Right lobe of liver (tissue), 6 donors: ENCODE results near the gene STAMBPL1. TPM values are rescaled to one million over a fixed set of nuclear protein-coding genes. Genes with fewer than 3 reads are reported as not detected.
A peak's percentile ranks its signal among the peaks of the same experiment; 100 is the strongest.

Source experiments
- ATAC-seq, 4 donors: fragments of 200-7000 bp; cut with Tn5 transposase; one replicate each; pipeline ENCODE4 v1.9.1; 2020; ENCODE audit warnings: mild to moderate bottlenecking in 4 of 4, moderate library complexity in 4 of 4
- DNase-seq, 3 donors: peaks; one replicate each; pipeline ENCODE4 v3.0.0-alpha.2; 2020
- H3K27ac ChIP-seq, 3 donors: fragments of 200-600 bp; one replicate each; pipeline ENCODE4 v1.8.0; 2022
- H3K27me3 ChIP-seq, 2 donors: fragments of 200-600 bp; one replicate each; pipeline ENCODE4 v1.8.0; 2022
- H3K36me3 ChIP-seq, 4 donors: fragments of 200-600 bp; sonication (generic) in 1 of 4; one replicate each; pipeline versions ENCODE4 v1.5.1 to v1.8.0; 2017 to 2022; ENCODE audit warnings: control low read depth in 1 of 4
- H3K4me1 ChIP-seq, 4 donors: fragments of 200-600 bp; sonication (generic) in 1 of 4; one replicate each; pipeline versions ENCODE4 v1.5.1 to v1.8.0; 2017 to 2022; ENCODE audit warnings: control low read depth in 1 of 4
- H3K4me3 ChIP-seq, 3 donors: fragments of 200-600 bp; one replicate each; pipeline ENCODE4 v1.8.0; 2022
- H3K9me3 ChIP-seq, 4 donors: fragments of 200-600 bp; sonication (generic) in 1 of 4; one replicate each; pipeline versions ENCODE4 v1.5.1 to v1.8.0; 2017 to 2022; ENCODE audit warnings: control low read depth in 1 of 4
- CTCF ChIP-seq, 4 donors: fragments of 200-600 bp in 3 of 4; fragments of 450-650 bp in 1 of 4; IDR thresholded peaks; one replicate each; pipeline versions ENCODE4 v1.5.1 to v1.8.0; 2016 to 2022; ENCODE audit warnings: antibody characterized with exemption in 4 of 4, mild to moderate bottlenecking in 2 of 4
- POLR2A ChIP-seq: fragments of 450-650 bp; IDR thresholded peaks from one replicate; pipeline ENCODE4 v1.6.1; 2017; ENCODE audit warnings: antibody characterized with exemption, mild to moderate bottlenecking
- WGBS: methylation state at CpG from one replicate; pipeline ENCODE4 v1.1.6; 2018; ENCODE audit warnings: low coverage, low lambda C conversion rate; ENCODE audit not compliant: insufficient coverage; ENCODE audit errors: missing lambda C conversion rate; 5-methylcytosine and 5-hydroxymethylcytosine counted together
- intact Hi-C, 2 donors: fragments of 100-400 bp; cut with DNase I; formaldehyde crosslinking; loops; one replicate each; pipeline versions ENCODE4 v1.11.2 to v1.14.1; 2022
- long read RNA-seq: library from polyadenylated mRNA; unstranded; transcript quantifications from one replicate; pipeline ENCODE4 v2.0.0, GENCODE V29; 2019
- total RNA-seq, 6 experiments: library from RNA; depleted of rRNA in 2 of 6; stranded (reverse); fragments of >200 nt in 2 of 6; fragmentation: NEBNext Ultra II Directional in 3 of 6; extraction: Animal tissue kit (Norgen Biotek cat#: 25700) in 3 of 6; gene quantifications; one replicate each; pipeline versions ENCODE4 v1.1.0 to v1.2.4, GENCODE V29; 2016 to 2023
- donor health status: DM: no; HTN: yes; CAD: no.
- donor health status: DM: no; HTN: no; CAD: no.
- donor health status: DM: no; HTN: no; CAD: no.
- donor health status: DM: no; HTN: yes; CAD: no.
- donor health status: DM: no; HTN: yes; CAD: no.

The STAMBPL1 gene
- total RNA-seq, result 1 to 10 TPM in 5 of 6 experiments, under 1 TPM in 1; 0.66 to 8.0 (median 4.2) TPM
- long read RNA-seq, partial matches to known transcripts, result 0 of 1 reads
- long read RNA-seq, other reads (novel, unspliced or antisense), result 1 of 1 reads

GRCh38 chr10:88879534-88880281 lies at the start of gene STAMBPL1:
Gene STAMBPL1, plus strand, starts transcription at chr10:88880245. Its CDS starts 21,464 bp downstream, at chr10:88901709.
- H3K27ac ChIP-seq, result peak within 1 kb of the TSS; percentile 79 to 94 (median 84)
- ATAC-seq, result peak; percentile 62 to 73 (median 68)
- no peak for TF ChIP-seq POLR2A
- no peak for TF ChIP-seq CTCF (IDR thresholded peaks at IDR 0.05)
- no peaks in the 10 kb centered on the region for H3K36me3 ChIP-seq
- DNase-seq, result no peak
- intact Hi-C loops, result no loop called here
- H3K27me3 ChIP-seq, result no peaks in the 10 kb centered on the region
- peaks cover 0 to 5% (median 2%) of the 10 kb centered on the region in 4 donors for H3K4me1 ChIP-seq
- H3K4me3 ChIP-seq, result peak within 1 kb of the TSS; percentile 74 to 81 (median 77)
- H3K9me3 ChIP-seq, result no peaks in the 10 kb centered on the region
- WGBS, result 10% methylated on average over 8 of the region's 26 CpGs

GRCh38 chr10:88830643-88831268 lies 49.3 kb upstream of the STAMBPL1 start:
- H3K36me3 ChIP-seq, result no peaks in the 10 kb centered on the region
- 71% methylated on average over 9 of the region's 9 CpGs for WGBS
- H3K27me3 ChIP-seq, result no peaks in the 10 kb centered on the region
- no peak for DNase-seq
- no peak for TF ChIP-seq POLR2A
- TF ChIP-seq CTCF (IDR thresholded peaks at IDR 0.05), result no peak
- H3K27ac ChIP-seq, result no peak overlapping the region
- intact Hi-C loops, result loop anchor here in 1 of 2 donors (10.0 kb wide), 1 partner anchor 104 kb away; no protein-coding TSS in a partner anchor
- H3K4me1 ChIP-seq, result peaks cover 0 to 10% (median 0%) of the 10 kb centered on the region in 4 donors
- H3K9me3 ChIP-seq, result no peaks in the 10 kb centered on the region
- no peak for ATAC-seq
- no peak overlapping the region for H3K4me3 ChIP-seq

- Histone ChIP-seq H3K4me1 (peaks cover 0 to 12% (median 0%) of the 10 kb centered on the region in 4 donors), H3K4me3 (no peak overlapping the region), H3K36me3 (no peaks in the 10 kb centered on the region), H3K27me3 (no peaks in the 10 kb centered on the region), H3K9me3 (no peaks in the 10 kb centered on the region), H3K27ac (no peak overlapping the region)
- WGBS, result 64% methylated on average over 8 of the region's 8 CpGs
- DNase-seq (no peak), ATAC-seq (no peak)
- intact Hi-C loops, result loop anchor here in 1 of 2 donors (10.0 kb wide), 1 partner anchor 103 kb away; no protein-coding TSS in a partner anchor
- TF ChIP-seq CTCF (IDR thresholded peaks at IDR 0.05) (no peak), POLR2A (no peak)
Measured at GRCh38 chr10:88831709-88832108, 48.3 kb upstream of the STAMBPL1 start.

GRCh38 chr10:88832376-88832775 lies 47.7 kb upstream of the STAMBPL1 start:
- H3K27me3 ChIP-seq, result no peaks in the 10 kb centered on the region

More at GRCh38 chr10:88832376-88832775, 47.7 kb upstream of the STAMBPL1 start:
- no peak for TF ChIP-seq CTCF (IDR thresholded peaks at IDR 0.05)
- H3K4me3 ChIP-seq, result no peak overlapping the region
- peaks cover 0 to 12% (median 0%) of the 10 kb centered on the region in 4 donors for H3K4me1 ChIP-seq
- H3K36me3 ChIP-seq, result no peaks in the 10 kb centered on the region
- ATAC-seq (no peak), DNase-seq (no peak)
- H3K9me3 ChIP-seq, result no peaks in the 10 kb centered on the region
- H3K27ac ChIP-seq, result no peak overlapping the region
- intact Hi-C loops, result loop anchor here in 1 of 2 donors (10.0 kb wide), 1 partner anchor 102 kb away; no protein-coding TSS in a partner anchor
